SK-N-SH treated with all-trans-retinoic acid at 6 μM for 48 hours (cell line): Measurements from ENCODE around the gene NFATC4.

Source experiments
- ATAC-seq: fragments of 200-7000 bp; cut with Tn5 transposase; 3 replicates; pipeline ENCODE4 v1.9.1; 2020; ENCODE audit warnings: mild to moderate bottlenecking, moderate library complexity
- ARNTL ChIP-seq: fragments of 450-650 bp; formaldehyde crosslinking; IDR thresholded peaks from 2 replicates; pipeline ENCODE4 v1.5.0; 2020; ENCODE audit warnings: low read depth, mild to moderate bottlenecking, moderate library complexity, borderline replicate concordance
- BACH2 ChIP-seq: fragments of 250-450 bp; sonication (Bioruptor Pico); IDR thresholded peaks from 2 replicates; pipeline ENCODE4 v1.9.0; 2021; ENCODE audit warnings: mild to moderate bottlenecking, borderline replicate concordance
- CSDC2 ChIP-seq: fragments of 250-450 bp; sonication (Bioruptor Pico); IDR thresholded peaks from 2 replicates; pipeline ENCODE4 v1.5.0; 2020; ENCODE audit warnings: mild to moderate bottlenecking, moderate library complexity
- GLIS3 ChIP-seq: fragments of 250-450 bp; sonication (Bioruptor Pico); IDR thresholded peaks from 2 replicates; pipeline ENCODE4 v1.5.0; 2020; ENCODE audit warnings: mild to moderate bottlenecking, moderate library complexity
- ISL1 ChIP-seq: fragments of 250-450 bp; sonication (Bioruptor Pico); IDR thresholded peaks from 2 replicates; pipeline ENCODE4 v2.1.2; 2022; ENCODE audit warnings: mild to moderate bottlenecking, moderate library complexity
- PPARA ChIP-seq: fragments of 250-450 bp; sonication (Bioruptor Pico); IDR thresholded peaks from 2 replicates; pipeline ENCODE4 v1.5.0; 2020; ENCODE audit warnings: mild to moderate bottlenecking, borderline replicate concordance
- RARB ChIP-seq: fragments of 250-450 bp; sonication (Bioruptor Pico); IDR thresholded peaks from 2 replicates; pipeline ENCODE4 v1.8.0; 2021; ENCODE audit warnings: mild to moderate bottlenecking, moderate library complexity
- SNAI2 ChIP-seq: fragments of 250-450 bp; sonication (Bioruptor Pico); IDR thresholded peaks from 2 replicates; pipeline ENCODE4 v1.5.0; 2020; ENCODE audit warnings: mild to moderate bottlenecking, moderate library complexity
- TCF4 ChIP-seq: fragments of 250-450 bp; sonication (Bioruptor Pico); IDR thresholded peaks from 2 replicates; pipeline ENCODE4 v1.8.0; 2021; ENCODE audit warnings: mild to moderate bottlenecking, moderate library complexity, borderline replicate concordance
- ZC3H10 ChIP-seq: fragments of 250-450 bp; sonication (Bioruptor Pico); IDR thresholded peaks from 2 replicates; pipeline ENCODE4 v1.5.1; 2021; ENCODE audit warnings: mild to moderate bottlenecking, moderate library complexity
- ZNF565 ChIP-seq: fragments of 450-650 bp; formaldehyde crosslinking; conservative IDR thresholded peaks from 2 replicates; pipeline ENCODE4 v1.5.0; 2020; ENCODE audit warnings: low read depth, mild to moderate bottlenecking, moderate library complexity
- ZNF8 ChIP-seq: fragments of 450-650 bp; formaldehyde crosslinking; IDR thresholded peaks from 2 replicates; pipeline ENCODE4 v1.5.0; 2020; ENCODE audit warnings: mild to moderate bottlenecking, moderate library complexity
- TF ChIP-seq, protein P1 (sequence below): fragments of 250-450 bp; sonication (Bioruptor Pico); IDR thresholded peaks from 2 replicates; pipeline ENCODE4 v1.5.0; 2020; ENCODE audit warnings: mild to moderate bottlenecking, moderate library complexity
- TF ChIP-seq, protein P2 (sequence below): fragments of 250-450 bp; sonication (Bioruptor Pico); IDR thresholded peaks from 2 replicates; pipeline ENCODE4 v1.8.0; 2020; ENCODE audit warnings: mild to moderate bottlenecking, moderate library complexity, borderline replicate concordance
- TF ChIP-seq, protein P3 (sequence below): fragments of 250-450 bp; sonication (Bioruptor Pico); IDR thresholded peaks from 2 replicates; pipeline ENCODE4 v1.8.0; 2021; ENCODE audit warnings: low read depth, mild to moderate bottlenecking, moderate library complexity, borderline replicate concordance
- TF ChIP-seq, protein P4 (sequence below): fragments of 250-450 bp; sonication (Bioruptor Pico); IDR thresholded peaks from 2 replicates; pipeline ENCODE4 v1.5.1; 2021; ENCODE audit warnings: mild to moderate bottlenecking, moderate library complexity
- TF ChIP-seq, protein P5 (sequence below): fragments of 250-450 bp; sonication (Bioruptor Pico); IDR thresholded peaks from 2 replicates; pipeline ENCODE4 v1.5.1; 2020; ENCODE audit warnings: low read depth, mild to moderate bottlenecking, moderate library complexity

Gene NFATC4

DNA sequence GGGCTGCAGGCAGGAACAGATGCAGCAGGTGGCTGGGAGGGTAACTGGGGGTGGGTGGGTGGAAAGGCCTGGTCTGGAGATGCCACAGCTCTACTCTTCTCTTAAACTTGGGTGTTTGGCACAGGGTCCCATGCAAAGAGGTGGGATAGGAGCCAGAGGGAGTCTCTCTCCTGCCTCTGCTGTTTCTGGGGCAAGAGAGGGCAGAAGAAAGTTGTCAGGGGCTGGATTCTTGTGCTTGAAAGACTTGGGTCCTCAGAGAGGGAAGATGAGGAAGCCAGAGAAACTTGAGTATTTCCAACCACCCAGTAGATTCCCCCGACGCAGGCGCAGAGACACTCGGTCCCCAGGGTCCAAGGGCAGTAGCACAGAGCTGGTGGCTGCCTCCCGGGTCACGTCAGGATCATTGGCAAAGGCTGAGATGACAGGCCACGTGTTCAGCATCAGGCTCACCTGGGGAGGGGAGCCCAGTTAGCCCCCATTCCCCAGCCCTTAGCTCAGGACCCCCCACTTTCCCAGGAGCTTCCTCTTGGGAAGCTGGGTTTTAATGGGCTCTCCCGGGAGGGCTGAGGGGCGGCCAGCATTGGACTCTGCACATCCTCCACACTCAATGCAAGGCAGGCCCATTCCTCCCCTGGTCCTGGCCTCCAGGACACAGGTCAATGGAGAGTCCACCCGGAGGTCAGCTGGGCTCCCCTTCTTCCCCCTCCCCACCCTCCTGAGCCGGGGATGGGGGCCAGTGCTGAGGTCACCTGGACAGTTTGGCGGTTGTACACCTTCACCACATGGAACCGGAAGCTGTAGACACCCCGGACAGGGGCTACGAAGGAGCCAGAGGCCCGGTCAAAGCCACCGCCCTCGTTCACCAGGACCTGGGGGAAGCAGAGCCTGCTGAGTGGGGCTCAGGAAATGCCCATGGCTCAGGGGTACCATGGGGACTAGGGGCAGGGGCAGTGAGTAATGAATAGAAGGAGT, 59.8 kb downstream of the NFATC4 start:
- TF ChIP-seq, protein P1, sequence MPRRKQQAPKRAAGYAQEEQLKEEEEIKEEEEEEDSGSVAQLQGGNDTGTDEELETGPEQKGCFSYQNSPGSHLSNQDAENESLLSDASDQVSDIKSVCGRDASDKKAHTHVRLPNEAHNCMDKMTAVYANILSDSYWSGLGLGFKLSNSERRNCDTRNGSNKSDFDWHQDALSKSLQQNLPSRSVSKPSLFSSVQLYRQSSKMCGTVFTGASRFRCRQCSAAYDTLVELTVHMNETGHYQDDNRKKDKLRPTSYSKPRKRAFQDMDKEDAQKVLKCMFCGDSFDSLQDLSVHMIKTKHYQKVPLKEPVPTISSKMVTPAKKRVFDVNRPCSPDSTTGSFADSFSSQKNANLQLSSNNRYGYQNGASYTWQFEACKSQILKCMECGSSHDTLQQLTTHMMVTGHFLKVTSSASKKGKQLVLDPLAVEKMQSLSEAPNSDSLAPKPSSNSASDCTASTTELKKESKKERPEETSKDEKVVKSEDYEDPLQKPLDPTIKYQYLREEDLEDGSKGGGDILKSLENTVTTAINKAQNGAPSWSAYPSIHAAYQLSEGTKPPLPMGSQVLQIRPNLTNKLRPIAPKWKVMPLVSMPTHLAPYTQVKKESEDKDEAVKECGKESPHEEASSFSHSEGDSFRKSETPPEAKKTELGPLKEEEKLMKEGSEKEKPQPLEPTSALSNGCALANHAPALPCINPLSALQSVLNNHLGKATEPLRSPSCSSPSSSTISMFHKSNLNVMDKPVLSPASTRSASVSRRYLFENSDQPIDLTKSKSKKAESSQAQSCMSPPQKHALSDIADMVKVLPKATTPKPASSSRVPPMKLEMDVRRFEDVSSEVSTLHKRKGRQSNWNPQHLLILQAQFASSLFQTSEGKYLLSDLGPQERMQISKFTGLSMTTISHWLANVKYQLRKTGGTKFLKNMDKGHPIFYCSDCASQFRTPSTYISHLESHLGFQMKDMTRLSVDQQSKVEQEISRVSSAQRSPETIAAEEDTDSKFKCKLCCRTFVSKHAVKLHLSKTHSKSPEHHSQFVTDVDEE (CRISPR knock-in tag), result no peak
- TF ChIP-seq ISL1 (no peak), BACH2 (no peak), ZNF8 (no peak), ARNTL (CRISPR knock-in tag) (no peak), CSDC2 (CRISPR knock-in tag) (no peak), ZC3H10 (CRISPR knock-in tag) (no peak), RARB (CRISPR knock-in tag) (no peak), SNAI2 (no peak), TCF4 (CRISPR knock-in tag) (no peak), PPARA (CRISPR knock-in tag) (no peak), GLIS3 (CRISPR knock-in tag) (no peak), ZNF565 (CRISPR knock-in tag) (no peak)
- TF ChIP-seq, protein P2, sequence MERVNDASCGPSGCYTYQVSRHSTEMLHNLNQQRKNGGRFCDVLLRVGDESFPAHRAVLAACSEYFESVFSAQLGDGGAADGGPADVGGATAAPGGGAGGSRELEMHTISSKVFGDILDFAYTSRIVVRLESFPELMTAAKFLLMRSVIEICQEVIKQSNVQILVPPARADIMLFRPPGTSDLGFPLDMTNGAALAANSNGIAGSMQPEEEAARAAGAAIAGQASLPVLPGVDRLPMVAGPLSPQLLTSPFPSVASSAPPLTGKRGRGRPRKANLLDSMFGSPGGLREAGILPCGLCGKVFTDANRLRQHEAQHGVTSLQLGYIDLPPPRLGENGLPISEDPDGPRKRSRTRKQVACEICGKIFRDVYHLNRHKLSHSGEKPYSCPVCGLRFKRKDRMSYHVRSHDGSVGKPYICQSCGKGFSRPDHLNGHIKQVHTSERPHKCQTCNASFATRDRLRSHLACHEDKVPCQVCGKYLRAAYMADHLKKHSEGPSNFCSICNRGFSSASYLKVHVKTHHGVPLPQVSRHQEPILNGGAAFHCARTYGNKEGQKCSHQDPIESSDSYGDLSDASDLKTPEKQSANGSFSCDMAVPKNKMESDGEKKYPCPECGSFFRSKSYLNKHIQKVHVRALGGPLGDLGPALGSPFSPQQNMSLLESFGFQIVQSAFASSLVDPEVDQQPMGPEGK, result no peak
- TF ChIP-seq, protein P3, sequence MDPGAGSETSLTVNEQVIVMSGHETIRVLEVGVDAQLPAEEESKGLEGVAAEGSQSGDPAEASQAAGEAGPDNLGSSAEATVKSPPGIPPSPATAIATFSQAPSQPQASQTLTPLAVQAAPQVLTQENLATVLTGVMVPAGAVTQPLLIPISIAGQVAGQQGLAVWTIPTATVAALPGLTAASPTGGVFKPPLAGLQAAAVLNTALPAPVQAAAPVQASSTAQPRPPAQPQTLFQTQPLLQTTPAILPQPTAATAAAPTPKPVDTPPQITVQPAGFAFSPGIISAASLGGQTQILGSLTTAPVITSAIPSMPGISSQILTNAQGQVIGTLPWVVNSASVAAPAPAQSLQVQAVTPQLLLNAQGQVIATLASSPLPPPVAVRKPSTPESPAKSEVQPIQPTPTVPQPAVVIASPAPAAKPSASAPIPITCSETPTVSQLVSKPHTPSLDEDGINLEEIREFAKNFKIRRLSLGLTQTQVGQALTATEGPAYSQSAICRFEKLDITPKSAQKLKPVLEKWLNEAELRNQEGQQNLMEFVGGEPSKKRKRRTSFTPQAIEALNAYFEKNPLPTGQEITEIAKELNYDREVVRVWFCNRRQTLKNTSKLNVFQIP (CRISPR knock-in tag), result no peak
- TF ChIP-seq, protein P4, sequence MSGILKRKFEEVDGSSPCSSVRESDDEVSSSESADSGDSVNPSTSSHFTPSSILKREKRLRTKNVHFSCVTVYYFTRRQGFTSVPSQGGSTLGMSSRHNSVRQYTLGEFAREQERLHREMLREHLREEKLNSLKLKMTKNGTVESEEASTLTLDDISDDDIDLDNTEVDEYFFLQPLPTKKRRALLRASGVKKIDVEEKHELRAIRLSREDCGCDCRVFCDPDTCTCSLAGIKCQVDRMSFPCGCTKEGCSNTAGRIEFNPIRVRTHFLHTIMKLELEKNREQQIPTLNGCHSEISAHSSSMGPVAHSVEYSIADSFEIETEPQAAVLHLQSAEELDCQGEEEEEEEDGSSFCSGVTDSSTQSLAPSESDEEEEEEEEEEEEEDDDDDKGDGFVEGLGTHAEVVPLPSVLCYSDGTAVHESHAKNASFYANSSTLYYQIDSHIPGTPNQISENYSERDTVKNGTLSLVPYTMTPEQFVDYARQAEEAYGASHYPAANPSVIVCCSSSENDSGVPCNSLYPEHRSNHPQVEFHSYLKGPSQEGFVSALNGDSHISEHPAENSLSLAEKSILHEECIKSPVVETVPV (CRISPR knock-in tag), result no peak

DNA sequence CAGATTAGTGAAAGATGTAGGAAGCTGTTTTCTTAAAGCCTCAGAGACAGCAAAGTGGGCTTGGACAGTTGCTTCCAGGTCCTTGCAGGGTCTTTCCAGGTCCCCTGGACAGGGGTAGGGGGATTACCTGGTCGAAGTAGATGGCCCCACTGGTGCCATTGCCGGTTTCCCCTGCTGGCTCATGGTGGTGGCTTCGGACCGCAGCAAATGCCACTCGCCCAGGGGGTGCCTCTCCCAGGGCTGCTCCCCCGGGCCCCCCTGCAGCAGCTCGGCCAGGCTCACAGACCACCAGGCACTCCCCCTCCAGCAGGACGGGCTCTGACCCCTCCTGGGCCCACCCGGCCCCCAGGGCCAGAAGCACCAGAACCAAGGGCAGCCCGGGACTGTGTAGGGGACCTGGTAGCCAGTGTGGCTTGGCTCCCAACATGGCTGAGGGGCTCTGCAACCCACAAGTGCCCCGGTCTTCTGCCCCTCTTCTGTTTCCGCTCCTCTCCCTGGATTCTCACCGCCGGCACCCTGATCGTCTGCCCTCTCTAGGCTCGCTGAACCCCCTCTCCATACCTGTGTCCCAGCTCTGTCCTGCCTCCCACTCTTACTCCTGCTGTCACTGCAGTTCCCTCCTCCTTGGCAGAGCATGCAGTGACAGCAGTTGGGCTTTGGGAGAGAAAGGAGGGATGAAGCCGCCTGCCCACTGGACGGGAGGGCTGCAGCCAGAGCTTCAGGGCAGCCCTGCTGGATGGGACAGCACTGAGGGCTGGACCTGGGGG, 60.8 kb downstream of the NFATC4 start:
- no peak for ATAC-seq
- TF ChIP-seq ISL1 (no peak), SNAI2 (no peak), ARNTL (CRISPR knock-in tag) (no peak)
- TF ChIP-seq, protein P5, sequence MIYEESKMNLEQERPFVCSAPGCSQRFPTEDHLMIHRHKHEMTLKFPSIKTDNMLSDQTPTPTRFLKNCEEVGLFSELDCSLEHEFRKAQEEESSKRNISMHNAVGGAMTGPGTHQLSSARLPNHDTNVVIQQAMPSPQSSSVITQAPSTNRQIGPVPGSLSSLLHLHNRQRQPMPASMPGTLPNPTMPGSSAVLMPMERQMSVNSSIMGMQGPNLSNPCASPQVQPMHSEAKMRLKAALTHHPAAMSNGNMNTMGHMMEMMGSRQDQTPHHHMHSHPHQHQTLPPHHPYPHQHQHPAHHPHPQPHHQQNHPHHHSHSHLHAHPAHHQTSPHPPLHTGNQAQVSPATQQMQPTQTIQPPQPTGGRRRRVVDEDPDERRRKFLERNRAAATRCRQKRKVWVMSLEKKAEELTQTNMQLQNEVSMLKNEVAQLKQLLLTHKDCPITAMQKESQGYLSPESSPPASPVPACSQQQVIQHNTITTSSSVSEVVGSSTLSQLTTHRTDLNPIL, result no peak

More for the DNA sequence above, 59.8 kb downstream of the NFATC4 start:
- ATAC-seq, result no peak
